ENCODE measurements around the gene NRG2.

- TF ChIP-seq CTCF (conservative IDR thresholded peaks at IDR 0.05; ENCODE audit: low read depth, low read length), result no peak
- no peak for TF ChIP-seq EZH2 (IDR thresholded peaks at IDR 0.05; ENCODE audit: borderline replicate concordance, low read depth, low read length, poor library complexity, severe bottlenecking)
Observed at GRCh38 chr5:139919308-139919707, 123.8 kb downstream of the NRG2 start.
